ENCODE results near the gene DOCK10.

Gene DOCK10

DNA sequence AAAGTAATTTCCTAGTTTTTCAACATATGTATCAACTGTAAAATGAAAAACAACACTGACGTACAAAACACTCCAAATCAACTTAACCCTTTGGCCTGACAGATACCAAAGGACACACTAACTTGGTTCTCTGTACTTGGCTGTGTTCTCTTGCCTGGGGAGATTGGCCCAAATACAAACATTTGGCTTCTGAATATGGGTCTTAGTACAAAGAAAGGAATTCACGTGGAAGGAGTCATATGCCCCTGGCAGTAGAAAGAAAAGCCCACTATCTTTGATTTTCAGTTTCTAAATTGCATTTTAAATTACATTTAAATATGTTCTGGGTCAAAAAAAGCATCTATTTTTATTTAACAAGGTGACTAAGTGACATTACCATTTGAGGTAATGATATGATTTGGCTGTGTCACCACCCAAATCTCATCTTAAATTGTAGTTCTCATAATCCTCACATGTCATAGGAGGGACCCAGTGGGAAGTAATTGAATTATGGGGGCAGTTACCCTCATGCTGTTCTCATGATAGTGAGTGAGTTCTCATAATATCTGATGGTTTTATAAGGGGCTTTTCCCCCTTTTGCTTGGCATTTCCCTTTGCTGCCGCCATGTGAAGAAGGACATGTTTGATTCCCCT, 172.6 kb downstream of the DOCK10 start:
- DNase-seq, result peak; percentile 37

DNA sequence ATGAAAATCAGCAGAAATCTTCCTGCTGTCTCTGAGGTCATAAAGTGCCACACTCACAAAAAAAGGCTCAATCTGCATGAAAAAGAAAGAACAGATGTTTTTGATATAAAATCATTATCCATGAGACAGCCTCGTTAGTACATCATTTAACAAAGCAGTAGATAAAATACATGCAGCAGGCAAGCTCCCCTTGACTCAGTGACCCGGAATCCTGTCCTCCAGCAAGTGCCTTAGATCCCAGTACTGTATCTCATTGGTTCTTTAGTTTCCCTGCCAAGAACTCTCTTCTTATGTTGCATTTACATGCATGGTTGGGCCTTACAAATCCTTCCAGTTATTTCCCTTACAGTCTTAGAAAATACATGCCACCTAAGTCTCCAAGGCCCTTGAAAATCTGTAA, 177.3 kb downstream of the DOCK10 start:
- DNase-seq, result no peak

- no peak for DNase-seq
Measured at GRCh38 chr2:224861266-224861665, 181.0 kb downstream of the DOCK10 start.

GRCh38 chr2:224860786-224861185, 181.5 kb downstream of the DOCK10 start:
- no peak for DNase-seq

DNA sequence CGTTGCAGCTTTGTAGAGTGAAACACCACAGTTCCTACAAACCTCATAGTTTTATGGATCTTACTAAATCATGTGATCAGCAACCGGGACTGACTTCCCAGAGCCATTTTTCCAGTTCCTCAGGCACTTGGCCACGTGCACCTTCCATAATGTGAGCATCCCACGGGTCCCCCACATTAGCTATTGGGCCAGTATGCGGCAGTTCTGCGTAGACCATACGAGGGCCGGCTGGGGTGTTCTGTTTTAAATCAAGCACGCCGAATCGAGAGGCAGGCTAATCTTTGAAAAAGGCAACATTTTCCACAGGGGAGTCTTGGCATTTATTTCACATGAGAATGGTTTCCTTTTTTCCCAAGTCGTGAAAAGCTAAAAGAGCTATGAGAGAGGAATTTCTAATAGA, 190.5 kb downstream of the DOCK10 start:
- DNase-seq, result no peak

- no peak for DNase-seq
Measured at GRCh38 chr2:224850081-224850480, 192.2 kb downstream of the DOCK10 start.

- no peak for DNase-seq
Measured at GRCh38 chr2:224849264-224849663, 193.0 kb downstream of the DOCK10 start.

DNA sequence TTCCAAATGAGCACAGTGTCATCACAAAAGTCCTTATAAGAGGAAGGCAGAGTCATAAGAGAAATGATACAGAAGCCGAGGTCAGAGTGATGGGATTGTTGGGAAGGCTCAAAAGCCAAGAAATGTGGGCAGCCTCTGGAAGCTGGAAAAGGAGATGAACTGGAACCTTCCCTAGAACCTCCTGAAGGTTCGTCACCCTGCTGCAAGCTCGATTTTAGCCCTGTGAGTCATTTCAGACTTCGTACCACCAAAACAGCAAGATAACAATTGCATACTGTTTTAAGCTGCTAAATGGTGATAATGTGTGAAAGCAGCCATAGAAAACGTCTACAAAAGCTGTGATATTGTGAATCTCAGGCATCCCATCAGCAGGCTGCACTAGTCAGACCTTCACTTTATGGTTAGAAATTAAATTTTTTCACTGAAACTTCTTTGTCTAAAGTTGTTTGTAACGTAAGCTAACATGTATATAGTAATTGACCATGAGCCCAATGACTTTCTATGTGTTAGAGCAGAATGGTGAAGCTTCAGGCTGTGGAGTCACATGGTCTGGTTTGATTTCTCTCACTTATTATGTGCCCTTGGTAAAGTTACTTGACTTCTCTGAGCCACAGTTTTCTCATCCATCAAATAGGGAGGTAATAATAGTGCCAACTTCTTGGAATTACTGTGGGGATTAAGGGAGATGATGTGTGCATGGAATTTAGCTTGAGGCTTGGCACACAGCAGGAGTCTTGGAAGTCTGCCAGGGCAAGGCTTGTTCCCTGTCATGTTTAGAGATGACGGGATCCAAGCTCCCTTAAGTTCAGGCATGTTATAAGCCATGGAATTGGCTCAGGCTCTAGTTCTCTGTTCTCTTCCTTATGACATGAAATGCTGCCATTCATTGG, 194.1 kb downstream of the DOCK10 start:
- peak; percentile 46 for DNase-seq

- DNase-seq, result no peak
Measured at GRCh38 chr2:224847381-224847780, 194.9 kb downstream of the DOCK10 start.

GRCh38 chr2:224846686-224847085, 195.6 kb downstream of the DOCK10 start:
- DNase-seq, result no peak

DNA sequence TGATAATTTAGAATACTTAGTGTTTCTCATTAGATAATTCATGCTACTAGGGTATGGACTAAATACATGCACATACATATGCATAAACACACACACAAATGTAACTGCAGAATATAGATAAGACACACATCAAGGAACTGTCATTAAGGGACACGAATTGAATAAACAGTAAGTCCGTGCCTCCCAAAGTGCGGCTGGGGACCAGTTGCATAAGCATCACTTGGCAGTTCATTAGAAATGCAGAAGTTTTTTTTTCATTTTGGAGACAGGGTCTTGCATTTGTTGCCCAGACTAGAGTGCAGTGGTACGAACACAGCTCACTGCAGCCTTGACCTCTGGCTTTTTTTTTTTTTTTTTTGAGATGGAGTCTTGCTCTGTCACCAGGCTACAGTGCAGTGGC, 196.1 kb downstream of the DOCK10 start:
- no peak for DNase-seq

DNA sequence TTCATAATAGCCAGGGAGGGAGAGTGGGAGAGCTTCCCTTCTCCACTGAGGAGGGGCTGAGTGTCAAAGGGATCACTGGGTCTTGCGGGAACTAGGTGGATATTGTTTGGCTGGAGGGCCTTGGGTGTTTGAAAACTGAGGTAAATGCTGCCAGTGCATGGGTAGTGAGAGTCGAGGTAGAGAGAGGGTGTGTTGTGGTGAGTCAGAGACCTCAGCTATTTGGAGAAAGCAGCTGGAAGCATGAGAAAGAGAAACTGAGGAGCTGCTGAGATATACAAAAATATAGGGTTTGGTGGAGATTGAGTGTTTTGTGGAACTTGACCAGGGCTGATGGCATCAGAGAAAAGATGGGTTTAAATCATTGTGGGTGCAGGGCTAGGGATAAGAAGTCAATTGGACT, 199.1 kb downstream of the DOCK10 start:
- no peak for DNase-seq

DNA sequence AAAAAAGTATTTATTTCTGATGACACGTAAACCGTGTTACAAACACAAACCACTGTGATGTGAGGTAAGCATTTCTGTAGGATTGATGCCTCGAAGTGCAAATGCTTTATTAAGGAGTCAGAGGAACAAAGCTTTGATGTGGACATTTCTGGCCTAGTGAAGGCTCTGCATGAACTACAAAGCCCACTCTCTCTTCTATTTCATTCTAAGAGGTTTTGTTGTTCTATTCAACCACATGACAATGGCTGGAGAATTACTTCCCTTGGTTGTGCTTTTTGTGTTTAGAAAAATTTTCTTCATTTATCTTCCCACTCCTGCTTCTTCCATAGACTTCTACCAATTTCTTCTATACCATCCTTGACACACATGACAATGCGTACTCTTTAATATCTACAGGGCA, 200.4 kb downstream of the DOCK10 start:
- no peak for DNase-seq

GRCh38 chr2:224838335-224838734, 203.9 kb downstream of the DOCK10 start:
- no peak for DNase-seq

DNA sequence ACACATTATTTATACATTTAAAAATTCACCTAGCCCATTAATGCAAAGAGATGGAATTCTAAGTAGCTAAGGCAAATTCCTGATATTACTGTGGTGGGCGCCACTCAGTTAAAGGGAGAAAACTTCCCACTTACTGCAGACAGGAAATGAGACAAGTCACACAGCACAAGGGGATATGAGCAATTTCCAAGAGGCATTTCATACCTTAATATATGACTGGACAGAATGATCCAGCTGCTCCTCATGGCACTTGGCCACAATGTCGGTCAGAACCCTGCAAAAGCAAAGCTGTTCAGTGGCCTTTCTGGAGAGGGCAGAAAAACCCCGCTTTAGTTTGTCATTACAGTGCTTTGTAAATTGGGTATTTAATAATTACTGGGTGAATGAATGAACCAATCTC, 204.7 kb downstream of the DOCK10 start:
- DNase-seq, result no peak

DNA sequence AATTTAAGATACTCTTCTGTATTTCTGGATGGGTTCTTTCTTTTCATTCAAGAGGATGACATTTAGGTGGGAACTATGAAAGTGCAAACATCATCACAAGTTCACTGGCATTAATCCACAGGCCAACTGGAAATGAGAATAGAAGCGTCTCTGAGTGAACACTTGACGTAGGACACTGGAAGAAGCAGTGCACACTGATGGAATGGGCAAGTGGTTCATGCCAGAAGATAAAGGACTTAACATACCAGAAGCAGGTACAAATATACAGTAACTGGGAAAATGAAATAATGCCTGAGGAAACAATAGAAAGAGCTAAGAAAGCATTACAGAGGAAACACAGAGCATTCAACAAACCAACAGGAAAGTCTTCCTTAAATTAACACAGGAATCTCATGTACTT, 205.2 kb downstream of the DOCK10 start:
- DNase-seq, result no peak

DNA sequence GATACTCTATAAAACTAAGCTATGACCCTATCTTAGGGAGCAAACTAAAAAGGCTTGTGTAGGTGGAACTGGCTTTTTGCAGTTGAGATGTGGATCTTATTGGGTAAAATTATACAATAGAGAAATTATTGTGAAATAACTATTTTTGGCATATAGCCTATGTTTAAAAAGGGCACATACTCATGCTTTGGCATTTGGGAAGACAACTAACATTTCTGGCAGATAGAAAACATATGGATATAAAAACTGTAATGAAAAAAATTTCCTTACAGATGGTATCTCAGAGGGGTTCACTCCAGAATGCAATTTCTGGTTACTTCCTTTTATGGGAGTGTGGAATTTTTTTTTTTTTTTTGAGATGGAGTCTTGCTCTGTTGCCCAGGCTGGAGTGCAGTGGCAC, 206.0 kb downstream of the DOCK10 start:
- DNase-seq, result no peak

DNA sequence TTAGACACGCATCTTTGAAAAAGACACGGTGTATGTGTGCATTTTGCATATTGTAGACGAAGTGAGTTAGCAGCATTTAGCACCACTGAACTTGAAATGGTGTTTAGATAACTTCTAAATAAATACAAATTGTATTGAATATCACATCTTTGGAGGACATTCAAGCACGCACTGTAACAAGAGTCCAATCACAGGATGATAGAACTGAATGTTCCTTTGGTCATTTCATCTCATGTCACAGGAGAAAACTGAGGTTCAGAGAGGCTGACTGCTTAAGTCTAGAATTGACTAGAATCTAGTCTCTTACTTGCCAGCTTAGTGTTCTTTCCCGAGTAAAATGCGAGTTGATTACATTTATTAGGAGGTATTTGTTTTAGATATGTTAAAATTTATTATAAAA, 206.9 kb downstream of the DOCK10 start:
- no peak for DNase-seq

- no peak for DNase-seq
Measured at GRCh38 chr2:224833986-224834385, 208.3 kb downstream of the DOCK10 start.

DNA sequence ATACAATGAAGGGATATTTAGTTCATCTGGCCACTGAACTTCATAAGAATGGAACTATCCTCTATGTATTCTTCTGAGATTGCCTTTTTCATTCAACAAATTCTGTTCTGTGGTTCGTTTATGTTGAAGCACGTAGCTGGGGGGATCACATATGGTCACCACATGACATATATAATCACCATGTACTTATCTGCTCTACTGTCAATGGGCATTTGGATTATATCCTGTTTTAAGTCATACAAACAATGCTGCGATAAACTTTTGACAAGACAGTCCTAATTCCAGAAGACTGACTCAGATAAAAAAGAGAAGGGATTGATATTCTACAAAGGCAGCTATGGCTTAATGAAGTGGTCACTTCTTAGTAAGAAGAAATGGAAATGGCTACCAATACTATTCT, 210.1 kb downstream of the DOCK10 start:
- no peak for DNase-seq

DNA sequence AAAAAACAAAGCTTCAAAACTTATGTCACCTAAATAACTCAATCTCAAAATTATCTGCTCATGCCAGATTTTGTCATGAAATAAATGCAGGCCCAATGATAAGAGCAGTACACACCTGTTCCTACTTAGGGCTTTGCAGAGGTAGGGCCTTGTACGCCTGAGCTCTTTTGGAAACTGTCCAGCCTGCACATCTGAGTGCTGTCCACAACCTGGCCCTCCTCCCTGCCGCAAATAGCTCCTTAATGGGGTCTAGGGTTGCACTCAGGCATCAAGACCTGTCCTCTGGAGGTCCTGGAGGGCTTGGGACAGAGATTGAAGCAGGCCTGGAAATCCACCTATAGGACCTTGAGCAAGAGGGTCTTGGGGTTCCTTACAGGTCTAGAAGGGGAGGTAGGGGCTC, 210.7 kb downstream of the DOCK10 start:
- DNase-seq, result no peak

DNA sequence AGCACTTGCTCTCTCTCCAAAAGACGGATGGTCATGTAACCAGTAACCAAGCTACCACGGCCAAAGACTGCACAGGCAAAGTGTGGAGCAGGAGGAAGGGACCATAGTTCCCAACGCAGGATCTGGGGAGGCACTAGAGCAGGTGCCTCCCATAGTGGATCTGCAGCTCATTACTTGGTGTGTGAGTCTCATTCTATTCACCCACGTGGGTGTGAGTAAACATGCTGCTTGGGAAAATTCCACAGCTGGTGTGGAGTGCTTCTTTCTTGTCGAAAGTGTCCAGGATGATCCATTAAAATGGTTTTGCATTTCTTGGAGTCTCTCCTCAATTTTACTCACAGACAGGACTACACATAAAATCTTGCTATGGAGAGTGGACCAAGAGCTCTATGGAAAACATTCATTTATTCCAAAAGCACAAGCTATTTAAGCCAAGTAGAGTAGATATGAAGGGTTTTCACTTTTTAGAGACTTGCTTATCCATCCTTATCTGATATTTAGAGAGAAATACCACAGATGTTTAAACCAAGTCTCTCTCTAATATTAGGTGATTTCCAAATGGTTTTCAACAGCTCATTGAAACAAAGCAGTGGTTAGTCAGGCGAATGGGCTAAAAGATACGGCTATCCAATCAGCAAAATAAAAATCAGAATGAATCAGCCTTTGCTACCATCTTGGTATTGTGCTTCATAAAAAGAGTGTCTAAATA, 221.8 kb downstream of the DOCK10 start:
- DNase-seq, result no peak

DNA sequence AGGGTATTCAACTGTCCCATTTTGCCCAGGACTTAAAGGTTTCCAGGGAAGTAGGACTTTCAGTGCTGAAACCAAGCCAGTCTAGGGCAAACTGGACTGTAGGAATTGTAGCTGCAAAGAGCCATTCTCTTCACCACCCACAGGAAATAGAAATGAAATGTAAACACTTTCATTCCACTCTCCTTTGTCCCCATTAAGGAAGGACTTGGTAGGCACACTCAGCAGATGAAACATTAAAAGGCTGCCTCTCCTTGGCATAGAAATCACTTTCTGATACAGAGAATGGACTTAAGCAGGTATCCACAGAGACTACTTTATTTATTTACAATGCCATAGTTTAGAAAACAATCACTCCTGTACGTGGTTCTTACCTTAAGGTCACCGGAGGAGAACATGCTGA, 223.2 kb downstream of the DOCK10 start:
- DNase-seq, result no peak

DNA sequence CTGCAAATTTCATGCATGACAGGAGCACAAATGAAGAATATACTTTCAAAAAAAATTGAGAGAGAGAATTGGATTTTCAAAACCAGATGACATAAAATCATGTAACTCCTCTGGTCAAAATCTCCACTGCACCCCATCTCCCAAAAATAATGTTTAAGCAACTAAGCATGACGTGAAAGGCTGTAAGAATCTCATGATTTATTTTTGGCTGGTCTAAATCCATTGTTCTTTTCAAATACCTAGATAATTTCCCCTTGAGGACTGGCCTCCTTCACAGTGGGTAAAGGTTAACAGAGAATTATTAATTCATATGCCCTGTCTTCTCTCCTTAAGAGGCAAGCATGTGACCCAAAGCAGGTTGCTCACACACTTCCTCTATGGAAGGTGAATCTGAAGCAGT, 224.6 kb downstream of the DOCK10 start:
- DNase-seq, result no peak
